ENCODE results near the gene SMIM33. TPM values are rescaled to one million over a fixed set of nuclear protein-coding genes. Genes with fewer than 3 reads are reported as not detected.

The SMIM33 gene
- total and polyA plus RNA-seq, 9 of the 15 experiments (the other 6 are each of a cell fraction or from before 2014, with no cell fraction given) = not detected

DNA sequence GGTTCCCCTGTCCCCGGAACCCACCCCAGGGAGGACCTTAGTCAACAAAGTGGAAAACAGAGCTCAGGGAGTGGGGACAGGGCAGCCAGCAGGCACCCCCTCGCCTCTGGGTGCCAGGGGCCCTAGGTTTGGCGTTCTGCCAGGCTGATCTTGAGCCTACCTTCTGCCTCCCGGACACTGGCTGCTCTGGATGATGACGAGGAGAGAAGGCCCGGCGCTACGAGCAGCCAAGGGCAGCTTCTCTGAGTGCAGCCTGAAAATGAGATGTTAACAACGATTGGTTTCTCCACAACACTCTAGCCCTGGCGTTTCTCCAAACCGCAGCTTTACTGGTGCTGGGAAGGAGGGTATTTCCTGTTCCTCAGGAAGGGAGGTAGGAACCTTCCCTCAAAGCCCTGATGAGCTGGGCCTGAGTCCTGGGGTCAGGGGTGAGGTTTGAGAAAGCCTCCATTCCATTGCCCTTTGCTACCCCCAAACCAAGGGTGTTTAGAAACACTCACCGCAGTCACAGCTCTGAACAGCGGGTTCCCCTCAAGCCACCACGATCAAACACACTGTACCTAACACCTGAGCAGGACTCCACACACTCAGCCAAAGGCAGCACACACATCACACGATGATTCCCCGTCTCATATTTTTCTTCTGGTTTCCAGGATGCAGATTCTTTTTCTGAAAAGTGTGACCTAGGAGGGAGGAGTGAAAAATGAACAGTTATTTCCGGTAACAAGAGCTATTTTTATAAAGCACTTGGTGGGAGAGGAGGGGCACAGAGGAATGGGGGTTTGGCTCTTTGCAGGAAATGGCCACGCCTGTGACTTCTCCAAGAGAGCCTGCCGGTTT is 11.5 kb downstream of the SMIM33 start, which contains the start of gene STING1 (continued):
- TF ChIP-seq, protein P1, sequence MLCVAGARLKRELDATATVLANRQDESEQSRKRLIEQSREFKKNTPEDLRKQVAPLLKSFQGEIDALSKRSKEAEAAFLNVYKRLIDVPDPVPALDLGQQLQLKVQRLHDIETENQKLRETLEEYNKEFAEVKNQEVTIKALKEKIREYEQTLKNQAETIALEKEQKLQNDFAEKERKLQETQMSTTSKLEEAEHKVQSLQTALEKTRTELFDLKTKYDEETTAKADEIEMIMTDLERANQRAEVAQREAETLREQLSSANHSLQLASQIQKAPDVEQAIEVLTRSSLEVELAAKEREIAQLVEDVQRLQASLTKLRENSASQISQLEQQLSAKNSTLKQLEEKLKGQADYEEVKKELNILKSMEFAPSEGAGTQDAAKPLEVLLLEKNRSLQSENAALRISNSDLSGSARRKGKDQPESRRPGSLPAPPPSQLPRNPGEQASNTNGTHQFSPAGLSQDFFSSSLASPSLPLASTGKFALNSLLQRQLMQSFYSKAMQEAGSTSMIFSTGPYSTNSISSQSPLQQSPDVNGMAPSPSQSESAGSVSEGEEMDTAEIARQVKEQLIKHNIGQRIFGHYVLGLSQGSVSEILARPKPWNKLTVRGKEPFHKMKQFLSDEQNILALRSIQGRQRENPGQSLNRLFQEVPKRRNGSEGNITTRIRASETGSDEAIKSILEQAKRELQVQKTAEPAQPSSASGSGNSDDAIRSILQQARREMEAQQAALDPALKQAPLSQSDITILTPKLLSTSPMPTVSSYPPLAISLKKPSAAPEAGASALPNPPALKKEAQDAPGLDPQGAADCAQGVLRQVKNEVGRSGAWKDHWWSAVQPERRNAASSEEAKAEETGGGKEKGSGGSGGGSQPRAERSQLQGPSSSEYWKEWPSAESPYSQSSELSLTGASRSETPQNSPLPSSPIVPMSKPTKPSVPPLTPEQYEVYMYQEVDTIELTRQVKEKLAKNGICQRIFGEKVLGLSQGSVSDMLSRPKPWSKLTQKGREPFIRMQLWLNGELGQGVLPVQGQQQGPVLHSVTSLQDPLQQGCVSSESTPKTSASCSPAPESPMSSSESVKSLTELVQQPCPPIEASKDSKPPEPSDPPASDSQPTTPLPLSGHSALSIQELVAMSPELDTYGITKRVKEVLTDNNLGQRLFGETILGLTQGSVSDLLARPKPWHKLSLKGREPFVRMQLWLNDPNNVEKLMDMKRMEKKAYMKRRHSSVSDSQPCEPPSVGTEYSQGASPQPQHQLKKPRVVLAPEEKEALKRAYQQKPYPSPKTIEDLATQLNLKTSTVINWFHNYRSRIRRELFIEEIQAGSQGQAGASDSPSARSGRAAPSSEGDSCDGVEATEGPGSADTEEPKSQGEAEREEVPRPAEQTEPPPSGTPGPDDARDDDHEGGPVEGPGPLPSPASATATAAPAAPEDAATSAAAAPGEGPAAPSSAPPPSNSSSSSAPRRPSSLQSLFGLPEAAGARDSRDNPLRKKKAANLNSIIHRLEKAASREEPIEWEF (CRISPR knock-in tag; IDR thresholded peaks at IDR 0.05) = peak; percentile 66; the same call in 1 of the 2 replicates
- TF ChIP-seq YY1 (IDR thresholded peaks at IDR 0.05; ENCODE audit: borderline replicate concordance in 1 of 3, control insufficient read depth in 1 of 3, extremely low read depth in 1 of 3, insufficient read depth in 3 of 3, insufficient read length in 1 of 3, insufficient replicate concordance in 2 of 3, low read depth in 1 of 3, low read length in 2 of 3) (peak in 2 of 3 experiments; percentile 22 to 68), MTA3 (IDR thresholded peaks at IDR 0.05; ENCODE audit: borderline replicate concordance) (peak; percentile 21; the same call in 1 of the 2 replicates), DIDO1 (tag; IDR thresholded peaks at IDR 0.05; ENCODE audit: low read depth) (peak; percentile 52; the same call in 1 of the 2 replicates), MYC (IDR thresholded peaks at IDR 0.05; ENCODE audit: low read depth, low read length) (no peak; the same call in 1 of the 2 replicates), MYC (CRISPR knock-in tag; IDR thresholded peaks at IDR 0.05; ENCODE audit: borderline replicate concordance, low read depth) (no peak), NR2C2 (CRISPR knock-in tag; IDR thresholded peaks at IDR 0.05) (peak; percentile 53), NR2C2 (tag; IDR thresholded peaks at IDR 0.05) (peak; percentile 96), NCOA1 (IDR thresholded peaks at IDR 0.05; ENCODE audit: low read depth) (peak; percentile 54), SP2 (IDR thresholded peaks at IDR 0.05; ENCODE audit: extremely low read depth, low read depth, low read length, poor library complexity, severe bottlenecking) (no peak), SMARCA5 (IDR thresholded peaks at IDR 0.05) (no peak), TFAM (CRISPR knock-in tag; conservative IDR thresholded peaks at IDR 0.05) (no peak), ZNF551 (CRISPR knock-in tag; IDR thresholded peaks at IDR 0.05) (no peak), WHSC1 (IDR thresholded peaks at IDR 0.05; ENCODE audit: low read length) (no peak), ZNF263 (CRISPR knock-in tag; IDR thresholded peaks at IDR 0.05; ENCODE audit: borderline replicate concordance) (no peak), TAF1 (IDR thresholded peaks at IDR 0.05; ENCODE audit: control insufficient read depth, extremely low read depth, insufficient read depth, low read length, severe bottlenecking) (peak; percentile 81), HNRNPK (IDR thresholded peaks at IDR 0.05; ENCODE audit: low read depth, low read length, poor library complexity, severe bottlenecking) (no peak), ZNF668 (CRISPR knock-in tag; IDR thresholded peaks at IDR 0.05) (no peak)
- TF ChIP-seq, protein P2, sequence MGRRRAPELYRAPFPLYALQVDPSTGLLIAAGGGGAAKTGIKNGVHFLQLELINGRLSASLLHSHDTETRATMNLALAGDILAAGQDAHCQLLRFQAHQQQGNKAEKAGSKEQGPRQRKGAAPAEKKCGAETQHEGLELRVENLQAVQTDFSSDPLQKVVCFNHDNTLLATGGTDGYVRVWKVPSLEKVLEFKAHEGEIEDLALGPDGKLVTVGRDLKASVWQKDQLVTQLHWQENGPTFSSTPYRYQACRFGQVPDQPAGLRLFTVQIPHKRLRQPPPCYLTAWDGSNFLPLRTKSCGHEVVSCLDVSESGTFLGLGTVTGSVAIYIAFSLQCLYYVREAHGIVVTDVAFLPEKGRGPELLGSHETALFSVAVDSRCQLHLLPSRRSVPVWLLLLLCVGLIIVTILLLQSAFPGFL (CRISPR knock-in tag; IDR thresholded peaks at IDR 0.05) = no peak

Data from K562 (cell line).